Esophagus muscularis mucosa (tissue), 4 donors: Measurements from ENCODE around the gene RPS6KC1. TPM values are rescaled to one million over a fixed set of nuclear protein-coding genes. Genes with fewer than 3 reads are reported as not detected.
"Not testable (repeated sequence)": the region's sequence is repeated elsewhere in the genome, so short reads cannot be mapped to it uniquely, and the experiment has no call there.

Experiments used
- DNase-seq: peaks from one replicate; pipeline ENCODE4 v3.0.0-alpha.2; 2017; ENCODE audit errors: extremely low spot score
- H3K27ac ChIP-seq, 4 donors: fragments of 200-600 bp; sonication (generic); replicated peaks in 1 of 4; 1 replicate in 3 of 4; 2 replicates in 1 of 4; pipeline ENCODE4 v1.5.1; 2016 to 2019; ENCODE audit warnings: mild to moderate bottlenecking in 1 of 4
- H3K27me3 ChIP-seq, 4 donors: fragments of 200-600 bp; sonication (generic); one replicate each; pipeline versions ENCODE4 v1.5.1 to v1.6.0; 2016 to 2019
- H3K36me3 ChIP-seq, 4 donors: fragments of 200-600 bp; sonication (generic); one replicate each; pipeline ENCODE4 v1.5.1; 2016 to 2019
- H3K4me1 ChIP-seq, 4 donors: fragments of 200-600 bp; sonication (generic); one replicate each; pipeline ENCODE4 v1.5.1; 2016 to 2019
- H3K4me3 ChIP-seq, 4 donors: fragments of 200-600 bp; sonication (generic); 1 replicate in 2 of 4; 2 replicates in 2 of 4; pipeline ENCODE4 v1.5.1; 2016 to 2019; ENCODE audit warnings: mild to moderate bottlenecking in 4 of 4, moderate library complexity in 1 of 4
- H3K9me3 ChIP-seq, 4 donors: fragments of 200-600 bp; sonication (generic); 1 replicate in 3 of 4; 2 replicates in 1 of 4; pipeline ENCODE4 v1.5.1; 2016 to 2019
- CTCF ChIP-seq, 3 experiments: fragments of 200-600 bp in 2 of 3; fragments of 450-650 bp in 1 of 3; sonication (generic) in 2 of 3; IDR thresholded peaks; one replicate each; pipeline ENCODE4 v1.5.1; 2017 to 2019; ENCODE audit warnings: antibody characterized with exemption in 3 of 3, mild to moderate bottlenecking in 2 of 3, moderate library complexity in 1 of 3
- EP300 ChIP-seq: sonication (generic); formaldehyde crosslinking; IDR thresholded peaks from one replicate; pipeline ENCODE4 v1.6.1; 2017; ENCODE audit warnings: antibody characterized with exemption
- POLR2A ChIP-seq: fragments of 450-650 bp; IDR thresholded peaks from one replicate; pipeline ENCODE4 v1.6.1; 2017; ENCODE audit warnings: antibody characterized with exemption, moderate library complexity, mild to moderate bottlenecking, low read depth
- POLR2AphosphoS5 ChIP-seq, 2 donors: sonication (generic); formaldehyde crosslinking; IDR thresholded peaks; one replicate each; pipeline ENCODE4 v1.6.1; 2017; ENCODE audit warnings: antibody characterized with exemption in 2 of 2
- WGBS: methylation state at CpG from one replicate; pipeline ENCODE4 v1.1.5; 2018; 5-methylcytosine and 5-hydroxymethylcytosine counted together
- intact Hi-C: fragments of 100-400 bp; cut with DNase I; formaldehyde crosslinking; loops from one replicate; pipeline ENCODE4 v1.15.1; 2023
- total RNA-seq, 4 donors: library from RNA; depleted of rRNA; stranded (reverse); fragments of >200 nt; gene quantifications; one replicate each; pipeline versions ENCODE4 v1.1.0 to v1.2.1, GENCODE V29; 2016

RPS6KC1 gene
- total RNA-seq, 4 donors from 2014 or later, result 21.0 to 26.8 (median 23.8) TPM

GRCh38 chr1:213032651-213033050, 18.4 kb upstream of the RPS6KC1 start:
- intact Hi-C loops, result no loop called here
- no peaks in the 10 kb centered on the region for H3K4me1 ChIP-seq

GRCh38 chr1:213034713-213035112, 16.3 kb upstream of the RPS6KC1 start:
- Histone ChIP-seq H3K9me3 (no peaks in the 10 kb centered on the region), H3K4me3 (no peak overlapping the region), H3K4me1 (no peaks in the 10 kb centered on the region), H3K27ac (no peak overlapping the region), H3K36me3 (no peaks in the 10 kb centered on the region), H3K27me3 (peaks cover 0 to 55% (median 2%) of the 10 kb centered on the region in 4 donors)
- no peak for DNase-seq
- intact Hi-C loops, result no loop called here
- TF ChIP-seq POLR2A (no peak), EP300 (no peak), CTCF (IDR thresholded peaks at IDR 0.05) (no peak), POLR2AphosphoS5 (IDR thresholded peaks at IDR 0.05) (no peak)
- WGBS, result 94% methylated on average over 1 of the region's 1 CpG

More at GRCh38 chr1:213032651-213033050, 18.4 kb upstream of the RPS6KC1 start:
- H3K27ac ChIP-seq, result no peak overlapping the region
- DNase-seq, result no peak
- no peak for TF ChIP-seq POLR2A
- TF ChIP-seq CTCF (IDR thresholded peaks at IDR 0.05), result no peak
- no peak for TF ChIP-seq POLR2AphosphoS5 (IDR thresholded peaks at IDR 0.05)
- no peak for TF ChIP-seq EP300
- H3K36me3 ChIP-seq, result no peaks in the 10 kb centered on the region
- peaks cover 0 to 62% (median 2%) of the 10 kb centered on the region in 4 donors for H3K27me3 ChIP-seq
- no peaks in the 10 kb centered on the region for H3K9me3 ChIP-seq
- no peak overlapping the region for H3K4me3 ChIP-seq

- TF ChIP-seq CTCF (IDR thresholded peaks at IDR 0.05) (no peak), POLR2AphosphoS5 (IDR thresholded peaks at IDR 0.05) (no peak), EP300 (no peak), POLR2A (no peak)
Observed at GRCh38 chr1:213035573-213035972, 15.5 kb upstream of the RPS6KC1 start.

GRCh38 chr1:213041443-213041842, 9.6 kb upstream of the RPS6KC1 start:
- no peak for DNase-seq
- Histone ChIP-seq H3K36me3 (no peaks in the 10 kb centered on the region), H3K4me1 (no peaks in the 10 kb centered on the region), H3K27ac (no peak overlapping the region), H3K4me3 (no peak overlapping the region), H3K27me3 (peaks cover 0 to 51% (median 0%) of the 10 kb centered on the region in 4 donors), H3K9me3 (no peaks in the 10 kb centered on the region)
- WGBS, result 81% methylated on average over 1 of the region's 1 CpG
- no peak for TF ChIP-seq POLR2AphosphoS5 (IDR thresholded peaks at IDR 0.05)
- intact Hi-C loops, result no loop called here

More at GRCh38 chr1:213035573-213035972, 15.5 kb upstream of the RPS6KC1 start:
- DNase-seq, result no peak
- no peaks in the 10 kb centered on the region for H3K4me1 ChIP-seq
- H3K9me3 ChIP-seq, result no peaks in the 10 kb centered on the region
- H3K36me3 ChIP-seq, result no peaks in the 10 kb centered on the region
- H3K27me3 ChIP-seq, result peaks cover 0 to 61% (median 2%) of the 10 kb centered on the region in 4 donors
- H3K4me3 ChIP-seq, result no peak overlapping the region
- WGBS, result 77% methylated on average over 2 of the region's 2 CpGs
- intact Hi-C loops, result no loop called here
- H3K27ac ChIP-seq, result no peak overlapping the region

- H3K36me3 ChIP-seq, H3K4me3 ChIP-seq, H3K4me1 ChIP-seq, DNase-seq, H3K9me3 ChIP-seq, intact Hi-C loops, H3K27ac ChIP-seq: not testable (repeated sequence)
- H3K27me3 ChIP-seq, result peaks cover 0 to 48% (median 0%) of the 10 kb centered on the region in 4 donors
- 76% methylated on average over 13 of the region's 13 CpGs for WGBS
Observed at GRCh38 chr1:213045321-213046226, 5.5 kb upstream of the RPS6KC1 start.
